SU-DHL-6 (cell line): ENCODE results near the gene NEK6.

ENCODE experiments used
- H2AFZ ChIP-seq: fragments of 200-600 bp; sonication (generic); 2 replicates; pipeline ENCODE4 v1.6.1; 2014; ENCODE audit warnings: low read depth, mild to moderate bottlenecking, moderate library complexity, mixed read lengths, antibody characterized with exemption, low read length; ENCODE audit not compliant: severe bottlenecking
- H3F3A ChIP-seq: fragments of 200-600 bp; shearing (Covaris generic); 2 replicates; pipeline ENCODE4 v1.6.0; 2016; ENCODE audit warnings: antibody characterized with exemption, mild to moderate bottlenecking; ENCODE audit not compliant: insufficient read depth
- H3K27ac ChIP-seq: fragments of 200-600 bp; sonication (generic); 2 replicates; pipeline ENCODE4 v1.5.1; 2016; ENCODE audit warnings: low read depth, mild to moderate bottlenecking, low read length, moderate library complexity, mixed read lengths
- H3K27me3 ChIP-seq: fragments of 200-600 bp; sonication (generic), shearing (Covaris generic); 2 replicates; pipeline ENCODE4 v1.6.0; 2014; ENCODE audit warnings: mild to moderate bottlenecking, low read length
- H3K36me3 ChIP-seq: fragments of 200-600 bp; sonication (generic); 2 replicates; pipeline ENCODE4 v1.6.1; 2014; ENCODE audit warnings: mild to moderate bottlenecking, low read length, mixed read lengths
- H3K4me2 ChIP-seq: fragments of 300-600, 200-600 bp; shearing (Covaris generic), sonication (generic); 2 replicates; pipeline ENCODE4 v1.6.0; 2014; ENCODE audit warnings: low read length, low read depth, mild to moderate bottlenecking; ENCODE audit not compliant: poor library complexity, severe bottlenecking
- H3K4me3 ChIP-seq: fragments of 200-600 bp; sonication (generic); 2 replicates; pipeline ENCODE4 v1.5.1; 2014; ENCODE audit warnings: antibody characterized with exemption, low read length, mild to moderate bottlenecking, mixed read lengths; ENCODE audit not compliant: insufficient read depth, poor library complexity, severe bottlenecking
- H3K79me2 ChIP-seq: fragments of 200-600 bp; sonication (generic); 2 replicates; pipeline ENCODE4 v1.6.1; 2014; ENCODE audit warnings: mild to moderate bottlenecking, low read length, moderate library complexity; ENCODE audit not compliant: insufficient read depth
- H3K9ac ChIP-seq: fragments of 200-600 bp; sonication (generic); 2 replicates; pipeline ENCODE4 v1.7.0; 2014; ENCODE audit warnings: mild to moderate bottlenecking, low read length
- H3K9me2 ChIP-seq: fragments of 200-600 bp; sonication (generic); replicated peaks from 2 replicates; pipeline ENCODE4 v1.6.1; 2014; ENCODE audit warnings: low read length; ENCODE audit not compliant: insufficient read depth
- H3K9me3 ChIP-seq: fragments of 200-600 bp; sonication (generic); 2 replicates; pipeline ENCODE4 v1.6.1; 2014; ENCODE audit warnings: low read length, mixed read lengths; ENCODE audit not compliant: insufficient read depth
- H4K20me1 ChIP-seq: fragments of 200-600 bp; sonication (generic); 2 replicates; pipeline ENCODE4 v1.6.1; 2014; ENCODE audit warnings: low read depth, mild to moderate bottlenecking, antibody characterized with exemption, low read length, moderate library complexity, mixed read lengths
- EZH2phosphoT487 ChIP-seq: fragments of 200-600 bp; sonication (generic), shearing (Covaris generic); conservative IDR thresholded peaks from 2 replicates; pipeline ENCODE4 v1.6.1; 2018; ENCODE audit warnings: mild to moderate bottlenecking, antibody characterized with exemption, low read length, moderate library complexity, mixed read lengths
- TF ChIP-seq, protein P1 (sequence below): fragments of 200-600 bp; sonication (generic); IDR thresholded peaks from one replicate; pipeline ENCODE4 v1.5.1; 2017; ENCODE audit warnings: antibody characterized with exemption, mild to moderate bottlenecking, low read length, moderate library complexity; ENCODE audit not compliant: insufficient read depth, poor library complexity, severe bottlenecking

Gene NEK6

DNA sequence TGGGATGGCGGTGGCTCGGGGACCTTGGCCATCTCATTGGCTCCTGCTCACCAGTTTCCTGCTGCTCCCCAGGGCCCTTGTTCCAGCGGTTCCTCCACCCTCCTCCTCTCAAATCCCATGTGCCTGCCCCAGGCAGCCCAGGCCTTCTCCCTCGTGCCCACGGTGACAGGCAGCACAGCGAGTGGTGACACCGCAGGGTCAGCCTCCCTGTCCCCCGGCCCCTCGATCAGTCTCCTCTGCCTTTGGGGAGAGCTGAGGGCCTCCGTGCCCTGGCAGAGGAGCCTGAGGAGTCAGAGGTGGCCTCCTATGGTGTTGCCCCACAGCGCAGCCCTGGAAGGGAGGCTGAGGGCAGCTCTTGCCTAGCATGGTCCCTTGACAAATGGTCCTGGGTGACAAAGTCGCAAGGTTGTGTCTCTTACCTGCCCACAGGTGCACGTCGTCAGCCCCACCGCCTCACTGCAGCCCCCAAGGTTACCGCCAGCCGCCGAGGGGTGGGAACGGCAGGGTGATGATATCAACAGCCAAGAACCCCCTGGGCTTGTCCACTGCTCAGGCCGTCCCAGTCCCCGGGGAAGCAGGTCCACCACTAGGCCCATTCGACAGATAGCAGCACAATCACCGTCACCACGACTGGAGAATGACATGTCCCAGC lies 49.8 kb downstream of the NEK6 start:
- Histone ChIP-seq H3K27ac (no peak overlapping the region), H3K9me2 (no peaks in the 10 kb centered on the region), H3K79me2 (peaks cover 80% of the 10 kb centered on the region), H3K9ac (no peak overlapping the region), H3K4me3 (no peak overlapping the region), H2AFZ (no peak overlapping the region), H3K36me3 (0 out of 2 replicates have a peak, but pooled peaks cover 3% of the 10 kb centered on the region), H3K27me3 (no peaks in the 10 kb centered on the region), H3K9me3 (no peaks in the 10 kb centered on the region), H4K20me1 (no peaks in the 10 kb centered on the region; the same call in 1 of the 2 replicates), H3K4me2 (no peak overlapping the region), H3F3A (no peaks in the 10 kb centered on the region; the same call in 1 of the 2 replicates)
- TF ChIP-seq, protein P1, sequence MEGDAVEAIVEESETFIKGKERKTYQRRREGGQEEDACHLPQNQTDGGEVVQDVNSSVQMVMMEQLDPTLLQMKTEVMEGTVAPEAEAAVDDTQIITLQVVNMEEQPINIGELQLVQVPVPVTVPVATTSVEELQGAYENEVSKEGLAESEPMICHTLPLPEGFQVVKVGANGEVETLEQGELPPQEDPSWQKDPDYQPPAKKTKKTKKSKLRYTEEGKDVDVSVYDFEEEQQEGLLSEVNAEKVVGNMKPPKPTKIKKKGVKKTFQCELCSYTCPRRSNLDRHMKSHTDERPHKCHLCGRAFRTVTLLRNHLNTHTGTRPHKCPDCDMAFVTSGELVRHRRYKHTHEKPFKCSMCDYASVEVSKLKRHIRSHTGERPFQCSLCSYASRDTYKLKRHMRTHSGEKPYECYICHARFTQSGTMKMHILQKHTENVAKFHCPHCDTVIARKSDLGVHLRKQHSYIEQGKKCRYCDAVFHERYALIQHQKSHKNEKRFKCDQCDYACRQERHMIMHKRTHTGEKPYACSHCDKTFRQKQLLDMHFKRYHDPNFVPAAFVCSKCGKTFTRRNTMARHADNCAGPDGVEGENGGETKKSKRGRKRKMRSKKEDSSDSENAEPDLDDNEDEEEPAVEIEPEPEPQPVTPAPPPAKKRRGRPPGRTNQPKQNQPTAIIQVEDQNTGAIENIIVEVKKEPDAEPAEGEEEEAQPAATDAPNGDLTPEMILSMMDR: no peak
- no peak for TF ChIP-seq EZH2phosphoT487

DNA sequence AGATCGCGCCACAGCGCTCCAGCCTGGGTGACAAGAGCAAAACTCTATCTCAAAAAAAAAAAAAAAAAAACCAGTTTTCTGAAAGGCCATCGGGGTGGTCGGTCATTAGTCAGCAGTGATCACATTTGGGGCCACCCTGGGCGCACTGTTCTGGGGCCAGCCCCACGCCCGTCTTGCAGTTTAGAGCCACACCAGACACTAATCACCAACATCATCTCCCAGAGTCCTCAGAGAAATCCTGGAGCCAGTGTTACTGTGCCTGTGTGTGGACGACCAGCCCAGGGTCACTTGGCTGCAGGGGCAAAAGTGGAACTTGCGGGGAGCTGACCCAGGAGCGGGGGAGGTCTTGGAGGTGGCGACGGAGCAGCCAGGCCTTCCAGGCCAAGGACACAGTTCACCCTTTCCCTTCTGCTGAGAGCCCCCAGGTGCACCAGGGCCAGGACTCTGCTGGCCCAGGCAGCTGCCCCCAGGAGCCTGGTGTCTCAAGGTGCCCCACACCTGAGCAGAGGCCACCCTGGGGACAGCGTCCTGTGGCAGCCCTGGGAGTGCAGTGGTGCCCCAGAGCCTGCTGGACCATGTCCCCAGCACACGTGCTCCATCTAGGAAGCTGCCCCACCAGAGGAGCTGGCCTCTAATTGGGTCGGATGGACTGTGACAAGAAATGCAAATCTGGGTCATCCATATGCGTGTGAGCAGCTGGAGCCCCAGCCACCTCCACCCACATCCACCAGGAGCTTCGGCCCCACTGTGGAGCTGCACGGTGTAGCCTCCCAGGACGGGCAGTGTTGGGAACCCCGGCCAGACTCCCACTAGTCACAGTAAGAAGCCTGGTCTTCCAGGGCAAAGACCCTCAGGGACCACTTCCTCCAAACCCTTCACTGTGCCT lies 51.1 kb downstream of the NEK6 start:
- Histone ChIP-seq H3K9ac (no peak overlapping the region), H3K79me2 (peaks cover 67% of the 10 kb centered on the region), H3K27ac (no peak overlapping the region), H3K4me2 (no peak overlapping the region), H3K9me2 (no peaks in the 10 kb centered on the region), H2AFZ (no peak overlapping the region), H3F3A (no peaks in the 10 kb centered on the region; the same call in 1 of the 2 replicates), H3K27me3 (no peaks in the 10 kb centered on the region), H3K9me3 (no peaks in the 10 kb centered on the region), H3K36me3 (peaks cover 4% of the 10 kb centered on the region; the same call in 1 of the 2 replicates), H4K20me1 (no peaks in the 10 kb centered on the region; the same call in 1 of the 2 replicates), H3K4me3 (no peak overlapping the region)
- no peak for TF ChIP-seq EZH2phosphoT487
- TF ChIP-seq, protein P1: no peak

DNA sequence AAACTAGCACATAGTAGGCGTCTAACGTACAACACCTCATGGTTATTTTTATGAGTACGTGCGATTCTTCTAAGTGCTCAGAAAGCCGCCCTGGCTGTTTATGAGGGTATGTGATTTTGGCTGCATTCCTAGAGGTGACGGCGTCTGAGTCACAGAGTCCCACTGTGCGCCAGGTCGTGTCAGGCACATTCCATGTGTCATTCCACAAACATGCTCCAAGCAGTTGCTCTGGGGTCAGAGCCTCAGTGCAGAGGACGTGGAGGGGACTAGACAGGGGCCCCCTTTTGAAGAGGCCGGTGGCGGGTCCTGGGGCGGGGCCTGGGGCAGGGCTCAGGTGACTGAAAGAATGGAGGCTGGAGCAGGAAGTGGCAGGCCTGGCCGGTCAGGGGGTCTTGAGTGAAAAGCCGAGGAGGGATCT lies 51.9 kb downstream of the NEK6 start:
- Histone ChIP-seq H3K9ac (no peak overlapping the region), H3K79me2 (peaks cover 58% of the 10 kb centered on the region), H2AFZ (no peak overlapping the region), H4K20me1 (no peaks in the 10 kb centered on the region; the same call in 1 of the 2 replicates), H3F3A (no peaks in the 10 kb centered on the region; the same call in 1 of the 2 replicates), H3K36me3 (peaks cover 6% of the 10 kb centered on the region; the same call in 1 of the 2 replicates), H3K9me2 (no peaks in the 10 kb centered on the region), H3K27me3 (no peaks in the 10 kb centered on the region), H3K9me3 (no peaks in the 10 kb centered on the region), H3K4me2 (no peak overlapping the region), H3K27ac (no peak overlapping the region), H3K4me3 (no peak overlapping the region)
- no peak for TF ChIP-seq EZH2phosphoT487
- TF ChIP-seq, protein P1: no peak
